B cell (primary cell): Measurements from ENCODE around the gene ACTR1B. TPM values are rescaled to one million over a fixed set of nuclear protein-coding genes. Genes with fewer than 3 reads are reported as not detected.

Experiments
- ATAC-seq: fragments of 200-7000 bp; cut with Tn5 transposase; one replicate; pipeline ENCODE4 v1.10.0; 2021; ENCODE audit warnings: low read depth, mild to moderate bottlenecking, moderate number of reproducible peaks, moderate library complexity
- CTCF ChIA-PET: fragments of 350-600 bp; sonication (Branson Sonifier 250); formaldehyde crosslinking; loops from one replicate; lab custom pipeline; 2021; ENCODE audit warnings: antibody characterized with exemption, inconsistent platforms; lab: Charles Lee
- POLR2A ChIA-PET: fragments of 350-600 bp; sonication (Branson Sonifier 250); formaldehyde crosslinking; loops from one replicate; lab custom pipeline; 2021; ENCODE audit warnings: antibody characterized with exemption; lab: Charles Lee
- DNase-seq: peaks from one replicate; pipeline ENCODE4 v3.0.0; 2013
- H2AFZ ChIP-seq: 2 replicates; pipeline ENCODE4 v1.6.1; 2012; ENCODE audit warnings: mild to moderate bottlenecking, low read depth, low read length; ENCODE audit not compliant: insufficient read depth, poor library complexity, severe bottlenecking
- H3K27ac ChIP-seq, 2 donors: 1 replicate in 1 of 2; 2 replicates in 1 of 2; pipeline ENCODE4 v1.5.1; 2012 to 2013; ENCODE audit warnings: low read length in 2 of 2, mild to moderate bottlenecking in 2 of 2, moderate library complexity in 1 of 2
- H3K27me3 ChIP-seq, 4 experiments: fragments of 200-600 bp in 1 of 4; sonication (generic) in 1 of 4; replicated peaks in 1 of 4; 1 replicate in 2 of 4; 2 replicates in 2 of 4; pipeline versions ENCODE4 v1.6.1 to v1.7.0; 2013 to 2016; ENCODE audit warnings: low read length in 3 of 4, mild to moderate bottlenecking in 2 of 4, mixed read lengths in 1 of 4, moderate library complexity in 1 of 4; ENCODE audit not compliant: insufficient read depth in 4 of 4, control insufficient read depth in 3 of 4; ENCODE audit errors: control extremely low read depth in 1 of 4
- H3K36me3 ChIP-seq, 2 experiments: replicated peaks in 1 of 2; 1 replicate in 1 of 2; 2 replicates in 1 of 2; pipeline versions ENCODE4 v1.6.1 to v1.7.1; 2013; ENCODE audit warnings: low read length in 1 of 2; ENCODE audit not compliant: insufficient read depth in 2 of 2, control insufficient read depth in 1 of 2; ENCODE audit errors: control extremely low read depth in 1 of 2, extremely low read depth in 1 of 2
- H3K4me1 ChIP-seq, 2 donors: fragments of 200-600 bp in 1 of 2; sonication (generic) in 1 of 2; 1 replicate in 1 of 2; 2 replicates in 1 of 2; pipeline versions ENCODE4 v1.5.1 to v1.6.1; 2013 to 2017; ENCODE audit warnings: low read length in 2 of 2; ENCODE audit not compliant: control insufficient read depth in 2 of 2, insufficient read depth in 2 of 2
- H3K4me2 ChIP-seq: replicated peaks from 2 replicates; pipeline ENCODE3; 2012; ENCODE audit warnings: mild to moderate bottlenecking, low read depth, low read length; ENCODE audit not compliant: poor library complexity, severe bottlenecking
- H3K4me3 ChIP-seq, 5 experiments: fragments of 200-600 bp in 1 of 5; sonication (generic) in 1 of 5; 1 replicate in 3 of 5; 2 replicates in 2 of 5; pipeline versions ENCODE4 v1.5.1 to v1.7.0; 2011 to 2016; ENCODE audit warnings: low read length in 4 of 5, mild to moderate bottlenecking in 4 of 5, low read depth in 2 of 5, control low read depth in 1 of 5, moderate library complexity in 1 of 5; ENCODE audit not compliant: insufficient read depth in 1 of 5; ENCODE audit errors: control extremely low read depth in 1 of 5, extremely low read depth in 1 of 5
- H3K79me2 ChIP-seq: fragments of 200-600 bp; sonication (generic); one replicate; pipeline ENCODE4 v1.6.0; 2016; ENCODE audit warnings: low read length; ENCODE audit not compliant: control insufficient read depth, insufficient read depth
- H3K9ac ChIP-seq: fragments of 200-600 bp; sonication (generic); 2 replicates; pipeline ENCODE4 v1.6.1; 2017; ENCODE audit warnings: mild to moderate bottlenecking, low read length, moderate library complexity
- H3K9me3 ChIP-seq, 3 donors: one replicate each; pipeline versions ENCODE4 v1.6.1 to v1.7.1; 2013; ENCODE audit warnings: low read length in 2 of 3; ENCODE audit not compliant: control insufficient read depth in 2 of 3, insufficient read depth in 1 of 3; ENCODE audit errors: control extremely low read depth in 1 of 3
- H4K20me1 ChIP-seq: 2 replicates; pipeline ENCODE4 v1.6.0; 2012; ENCODE audit warnings: mild to moderate bottlenecking, low read length; ENCODE audit not compliant: insufficient read depth, control insufficient read depth, poor library complexity, severe bottlenecking
- H3K27ac Mint-ChIP-seq: one replicate; pipeline ENCODE4 v1.8.0; 2021; ENCODE audit warnings: mixed read lengths
- H3K27me3 Mint-ChIP-seq: one replicate; pipeline ENCODE4 v1.8.0; 2021; ENCODE audit warnings: mixed read lengths
- H3K4me1 Mint-ChIP-seq: one replicate; pipeline ENCODE4 v1.8.0; 2021; ENCODE audit warnings: mixed read lengths
- H3K4me3 Mint-ChIP-seq: one replicate; pipeline ENCODE4 v1.8.0; 2021; ENCODE audit warnings: mixed read lengths
- H3K9me3 Mint-ChIP-seq: one replicate; pipeline ENCODE4 v1.8.0; 2022; ENCODE audit warnings: mixed read lengths; ENCODE audit not compliant: insufficient read depth
- CTCF ChIP-seq: fragments of 200-600 bp; IDR thresholded peaks from one replicate; pipeline ENCODE4 v1.8.0; 2022; ENCODE audit warnings: antibody characterized with exemption, mild to moderate bottlenecking
- EZH2 ChIP-seq: IDR thresholded peaks from 2 replicates; pipeline ENCODE4 v1.6.1; 2012; ENCODE audit warnings: borderline replicate concordance, low read depth, mild to moderate bottlenecking, moderate library complexity, low read length; ENCODE audit not compliant: insufficient read depth, poor library complexity, severe bottlenecking
- WGBS: methylation state at CpG from one replicate; pipeline ENCODE4 v1.1.5; 2013; ENCODE audit warnings: missing lambda C conversion rate; ENCODE audit not compliant: insufficient coverage; 5-methylcytosine and 5-hydroxymethylcytosine counted together
- intact Hi-C: fragments of 100-400 bp; cut with micrococcal nuclease; formaldehyde crosslinking; loops from one replicate; pipeline ENCODE4 v1.10.0; 2022
- polyA plus RNA-seq: library from polyadenylated mRNA; depleted of rRNA; stranded (reverse); fragments of >200 nt; gene quantifications from 2 replicates; pipeline ENCODE4 v1.2.3, GENCODE V29; 2012
- total RNA-seq, 2 donors: library from RNA; stranded (reverse); fragments of 120-200 nt in 1 of 2; gene quantifications; 1 replicate in 1 of 2; 2 replicates in 1 of 2; pipeline versions ENCODE4 v1.2.3 to v1.2.4, GENCODE V29; 2013 to 2022

ACTR1B gene
- total and polyA plus RNA-seq, 2 donors (not counting 1 experiment from before 2014, with no cell fraction given) = 69.0 to 143 TPM

DNA sequence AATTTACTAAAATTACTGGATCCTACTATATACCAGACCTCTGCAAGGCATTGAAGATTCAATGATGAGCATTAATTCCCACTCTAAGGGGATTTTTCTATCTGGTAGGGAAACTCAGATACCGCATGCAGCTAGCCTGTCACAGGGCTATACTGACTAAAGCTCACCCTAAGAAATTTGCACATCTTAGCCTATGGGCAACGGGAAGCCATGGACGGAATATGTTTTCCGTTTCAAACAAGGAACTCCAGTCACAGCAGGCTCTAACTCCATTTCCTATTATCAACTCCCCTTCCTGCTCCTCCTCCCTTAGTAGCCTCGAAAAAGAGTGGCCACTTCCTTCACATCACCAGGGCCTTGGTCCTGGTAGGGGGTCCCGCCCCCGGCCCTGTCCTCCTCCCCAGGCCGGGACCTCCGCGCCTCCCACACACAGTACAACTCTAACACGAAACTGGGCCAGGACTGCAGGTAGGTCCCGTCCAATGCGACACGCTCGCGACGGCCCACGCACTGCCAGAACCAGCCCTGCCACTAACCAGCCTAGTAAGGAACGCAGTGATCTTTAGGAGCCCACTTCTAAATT lies 18.6 kb downstream of the ACTR1B start:
- H3K4me3 ChIP-seq = peak overlapping the region; percentile 61 to 97 (median 97)
- peaks cover 12% of the 10 kb centered on the region for H4K20me1 ChIP-seq
- intact Hi-C loops = loop anchor here (1.0 to 5.0 kb wide), 4 partner anchors 19 to 367 kb away; partner anchors contain the start of genes ACTR1B and TMEM131
- H3K27me3 ChIP-seq = no peaks in the 10 kb centered on the region
- Mint-ChIP-seq H3K27ac (peak overlapping the region; percentile 97), H3K9me3 (no peaks in the 10 kb centered on the region), H3K4me3 (peak overlapping the region; percentile 100), H3K27me3 (peaks cover 3% of the 10 kb centered on the region), H3K4me1 (peaks cover 21% of the 10 kb centered on the region)
- ATAC-seq (peak; percentile 34), DNase-seq (no peak)
- peak overlapping the region; percentile 72 to 87 for H3K27ac ChIP-seq
- CTCF ChIA-PET = interaction anchor here (1.0 to 2.9 kb wide), 6 partner anchors 15 to 55 kb away, joined by 3 to 34 read pairs (median 10); partner anchors contain the start of gene ACTR1B
- peak overlapping the region; percentile 91 for H2AFZ ChIP-seq
- H3K9ac ChIP-seq = peak overlapping the region; percentile 99
- H3K4me1 ChIP-seq = peaks cover 14 to 15% of the 10 kb centered on the region in 2 donors
- peaks cover 14% of the 10 kb centered on the region for H3K79me2 ChIP-seq
- no peaks in the 10 kb centered on the region for H3K9me3 ChIP-seq
- peak overlapping the region; percentile 88 for H3K4me2 ChIP-seq
- 5% methylated on average over 19 of the region's 19 CpGs for WGBS
- H3K36me3 ChIP-seq = peaks cover 4 to 29% of the 10 kb centered on the region in 2 experiments
- POLR2A ChIA-PET = interaction anchor here (0.8 to 3.6 kb wide), 4 partner anchors 18 to 1691 kb away, joined by 3 to 44 read pairs (median 4); partner anchors contain the start of genes ACTR1B, C2orf92 and TXNDC9
- no peak for TF ChIP-seq EZH2
- no peak for TF ChIP-seq CTCF
